Measurements from ENCODE around the gene CCNQ.

DNA sequence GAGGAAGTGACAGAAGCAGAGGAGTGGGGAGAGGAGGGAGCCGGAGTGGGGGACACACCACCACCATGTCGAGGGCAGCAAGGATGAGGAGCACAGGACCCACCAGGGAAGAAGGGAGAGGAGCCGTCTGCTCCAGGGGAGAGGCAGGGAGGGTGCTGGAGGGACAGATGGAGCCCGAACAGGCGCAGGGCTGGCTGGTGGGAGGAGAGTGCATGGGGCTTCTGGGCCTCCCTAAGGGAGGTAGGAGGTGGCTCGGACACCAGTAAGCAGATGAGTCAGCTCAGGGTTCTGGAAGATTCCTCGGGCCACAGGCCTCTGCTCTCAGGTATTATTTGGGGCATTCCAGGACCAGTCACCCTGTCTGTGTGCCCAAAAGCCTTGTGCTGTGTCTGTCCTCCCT is 51.7 kb downstream of the CCNQ start:
- TF ChIP-seq, protein P1, sequence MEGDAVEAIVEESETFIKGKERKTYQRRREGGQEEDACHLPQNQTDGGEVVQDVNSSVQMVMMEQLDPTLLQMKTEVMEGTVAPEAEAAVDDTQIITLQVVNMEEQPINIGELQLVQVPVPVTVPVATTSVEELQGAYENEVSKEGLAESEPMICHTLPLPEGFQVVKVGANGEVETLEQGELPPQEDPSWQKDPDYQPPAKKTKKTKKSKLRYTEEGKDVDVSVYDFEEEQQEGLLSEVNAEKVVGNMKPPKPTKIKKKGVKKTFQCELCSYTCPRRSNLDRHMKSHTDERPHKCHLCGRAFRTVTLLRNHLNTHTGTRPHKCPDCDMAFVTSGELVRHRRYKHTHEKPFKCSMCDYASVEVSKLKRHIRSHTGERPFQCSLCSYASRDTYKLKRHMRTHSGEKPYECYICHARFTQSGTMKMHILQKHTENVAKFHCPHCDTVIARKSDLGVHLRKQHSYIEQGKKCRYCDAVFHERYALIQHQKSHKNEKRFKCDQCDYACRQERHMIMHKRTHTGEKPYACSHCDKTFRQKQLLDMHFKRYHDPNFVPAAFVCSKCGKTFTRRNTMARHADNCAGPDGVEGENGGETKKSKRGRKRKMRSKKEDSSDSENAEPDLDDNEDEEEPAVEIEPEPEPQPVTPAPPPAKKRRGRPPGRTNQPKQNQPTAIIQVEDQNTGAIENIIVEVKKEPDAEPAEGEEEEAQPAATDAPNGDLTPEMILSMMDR (conservative IDR thresholded peaks at IDR 0.05) = no peak
- no peak for TF ChIP-seq ZFX (IDR thresholded peaks at IDR 0.05)
